Body of pancreas (tissue), 4 donors: ENCODE results near the gene SERPINB8.

Source experiments
- CTCF ChIP-seq, 7 experiments: fragments of 450-650 bp in 4 of 7; fragments of 200-600 bp in 3 of 7; sonication (generic) in 3 of 7; IDR thresholded peaks; one replicate each; pipeline ENCODE4 v1.5.1; 2016 to 2019; ENCODE audit warnings: antibody characterized with exemption in 7 of 7
- POLR2A ChIP-seq, 3 donors: fragments of 450-650 bp; IDR thresholded peaks; one replicate each; pipeline ENCODE4 v1.6.1; 2016; ENCODE audit warnings: antibody characterized with exemption in 3 of 3, mild to moderate bottlenecking in 2 of 3

GRCh38 chr18:63992751-63993150 is 22.9 kb downstream of the SERPINB8 start:
- TF ChIP-seq CTCF (IDR thresholded peaks at IDR 0.05) (no peak), POLR2A (IDR thresholded peaks at IDR 0.05) (no peak)
